Putamen (tissue), 1 donor: ENCODE data around the gene RBM33.

Experiments used
- DNase-seq: peaks from one replicate; pipeline ENCODE4 v3.0.0-alpha.2; 2016; ENCODE audit warnings: low spot score

RBM33 gene

DNA sequence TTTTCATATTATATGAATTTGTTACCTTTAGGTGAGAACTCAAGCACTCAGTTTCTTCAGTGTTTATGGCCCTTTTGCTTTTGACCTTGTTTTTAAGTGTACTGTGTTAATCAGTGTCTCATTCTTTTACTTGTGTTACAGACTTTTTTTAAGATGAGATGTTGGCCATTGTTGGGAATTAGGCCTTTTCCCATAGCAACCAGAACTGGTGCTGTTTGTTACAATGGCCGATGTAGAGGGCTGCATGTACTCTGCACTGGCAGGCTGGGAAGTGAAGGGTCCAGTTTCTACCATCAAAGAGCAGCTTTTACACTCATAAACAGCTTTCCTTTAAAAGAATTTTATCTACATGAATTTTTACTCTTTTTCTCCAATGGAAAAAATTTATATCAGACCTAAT is 102.7 kb downstream of the RBM33 start:
- DNase-seq, result no peak

- no peak for DNase-seq
These were observed 105.1 kb downstream of the RBM33 start for GRCh38 chr7:155749578-155749977.

- no peak for DNase-seq
These were observed 106.0 kb downstream of the RBM33 start for GRCh38 chr7:155750255-155751125.

GRCh38 chr7:155751409-155751808 is 106.9 kb downstream of the RBM33 start:
- DNase-seq, result no peak

DNA sequence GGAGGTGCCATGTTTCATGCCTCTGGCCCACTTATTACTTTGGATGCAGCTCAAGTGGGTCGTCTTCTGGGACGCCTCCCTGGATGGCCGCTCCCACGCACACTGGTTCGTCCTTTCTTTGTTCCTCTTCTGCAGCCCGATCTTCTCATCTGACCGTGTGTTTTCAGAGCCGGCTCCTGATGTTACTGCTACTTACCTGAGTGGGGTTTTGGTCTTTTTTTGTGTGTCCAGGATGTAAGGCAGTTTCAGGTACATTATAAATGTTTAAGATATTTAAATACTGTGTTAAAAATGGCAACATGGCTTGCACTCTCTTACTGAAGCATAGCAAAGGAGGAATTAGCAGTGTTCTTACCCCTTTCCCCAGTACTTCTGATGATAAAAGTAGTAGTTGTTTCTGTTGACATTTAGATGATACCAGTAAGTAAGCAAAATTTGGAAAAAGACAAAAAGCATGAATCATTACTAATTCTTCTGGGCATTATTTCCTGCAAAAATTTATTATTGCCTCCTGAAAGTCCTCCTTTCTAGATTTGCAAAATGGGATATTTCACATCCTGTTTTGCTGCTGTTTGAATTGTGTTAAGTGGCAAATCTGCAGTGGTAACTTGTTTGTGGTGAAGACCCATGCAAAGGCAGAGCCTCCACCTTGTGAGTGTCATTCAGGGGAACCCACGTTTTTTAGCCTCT is 108.4 kb downstream of the RBM33 start:
- no peak for DNase-seq

DNA sequence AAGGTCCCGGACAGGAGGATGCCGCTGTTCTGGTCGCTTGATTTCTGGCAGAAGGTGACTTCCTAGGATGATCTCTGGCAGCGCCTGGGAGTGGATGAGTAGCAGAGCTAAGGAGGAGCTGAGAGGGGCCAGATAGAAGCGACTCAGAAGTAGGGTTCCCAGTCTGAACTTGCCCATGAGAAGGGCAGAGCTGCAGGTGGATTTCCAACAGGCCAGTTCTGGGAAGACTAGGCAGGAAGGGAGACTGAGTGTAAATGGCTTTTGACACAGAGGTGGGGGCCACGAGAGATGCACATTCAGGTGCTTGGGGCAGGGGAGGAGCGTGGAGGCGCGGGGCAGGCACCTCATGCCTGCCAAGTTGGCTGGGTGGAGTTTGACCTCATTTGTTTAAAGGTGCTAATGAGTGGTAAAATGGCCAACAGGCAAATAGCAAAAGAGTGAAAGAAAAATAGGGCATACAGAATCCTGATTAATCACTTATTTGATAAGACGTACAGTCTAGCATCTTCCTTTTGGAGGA is 109.0 kb downstream of the RBM33 start:
- DNase-seq, result no peak

GRCh38 chr7:155754165-155754564 is 109.7 kb downstream of the RBM33 start:
- DNase-seq, result peak; percentile 42

GRCh38 chr7:155755026-155755425 is 110.6 kb downstream of the RBM33 start:
- DNase-seq, result no peak

GRCh38 chr7:155756322-155756721 is 111.9 kb downstream of the RBM33 start:
- DNase-seq, result no peak

DNA sequence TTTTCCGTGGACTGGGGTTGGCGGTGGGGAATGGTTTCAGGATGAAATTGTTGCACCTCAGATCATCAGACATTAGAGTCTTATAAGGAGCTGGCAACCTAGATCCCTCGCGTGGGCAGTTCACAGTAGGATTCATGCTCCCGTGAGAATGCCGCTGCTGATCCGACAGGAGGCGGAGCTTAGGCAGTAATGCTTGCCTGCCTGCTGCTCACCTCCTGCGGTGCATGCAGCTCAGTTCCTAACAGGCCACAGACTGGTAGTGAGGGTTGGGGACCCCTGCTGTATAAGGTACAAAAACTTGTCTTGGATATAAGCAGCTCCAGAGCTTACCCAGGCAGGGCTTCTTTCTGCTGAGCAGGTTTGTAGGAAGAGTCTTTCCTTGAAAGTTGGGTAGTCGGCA is 113.9 kb downstream of the RBM33 start:
- DNase-seq, result no peak

- DNase-seq, result no peak
These were observed 115.4 kb downstream of the RBM33 start for GRCh38 chr7:155759740-155760430.

- no peak for DNase-seq
These were observed 116.7 kb downstream of the RBM33 start for GRCh38 chr7:155761162-155761561.

GRCh38 chr7:155762036-155762435 is 117.6 kb downstream of the RBM33 start:
- no peak for DNase-seq

GRCh38 chr7:155762655-155763054 is 118.2 kb downstream of the RBM33 start:
- no peak for DNase-seq

GRCh38 chr7:155763122-155763521 is 118.7 kb downstream of the RBM33 start:
- DNase-seq, result no peak

GRCh38 chr7:155763691-155764437 is 119.4 kb downstream of the RBM33 start:
- DNase-seq, result no peak

- DNase-seq, result no peak
These were observed 120.0 kb downstream of the RBM33 start for GRCh38 chr7:155764438-155764793.

GRCh38 chr7:155765458-155765857 is 121.0 kb downstream of the RBM33 start:
- DNase-seq, result no peak

DNA sequence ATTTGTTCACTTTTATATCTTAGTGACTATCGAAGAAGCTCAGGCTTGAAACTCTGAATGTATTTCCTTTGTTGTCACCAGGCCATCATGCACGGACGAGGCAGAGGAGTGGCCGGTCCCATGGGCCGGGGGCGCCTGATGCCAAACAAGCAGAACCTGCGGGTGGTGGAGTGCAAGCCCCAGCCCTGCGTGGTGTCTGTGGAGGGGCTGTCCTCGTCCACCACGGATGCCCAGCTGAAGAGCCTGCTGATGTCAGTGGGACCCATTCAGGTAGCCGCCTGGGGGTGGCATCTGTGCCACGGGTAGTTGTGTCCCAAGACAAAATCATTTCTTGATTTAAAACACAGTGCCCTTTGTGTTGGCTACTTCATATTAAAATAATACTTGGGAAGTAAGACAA is 121.9 kb downstream of the RBM33 start:
- DNase-seq, result no peak

DNA sequence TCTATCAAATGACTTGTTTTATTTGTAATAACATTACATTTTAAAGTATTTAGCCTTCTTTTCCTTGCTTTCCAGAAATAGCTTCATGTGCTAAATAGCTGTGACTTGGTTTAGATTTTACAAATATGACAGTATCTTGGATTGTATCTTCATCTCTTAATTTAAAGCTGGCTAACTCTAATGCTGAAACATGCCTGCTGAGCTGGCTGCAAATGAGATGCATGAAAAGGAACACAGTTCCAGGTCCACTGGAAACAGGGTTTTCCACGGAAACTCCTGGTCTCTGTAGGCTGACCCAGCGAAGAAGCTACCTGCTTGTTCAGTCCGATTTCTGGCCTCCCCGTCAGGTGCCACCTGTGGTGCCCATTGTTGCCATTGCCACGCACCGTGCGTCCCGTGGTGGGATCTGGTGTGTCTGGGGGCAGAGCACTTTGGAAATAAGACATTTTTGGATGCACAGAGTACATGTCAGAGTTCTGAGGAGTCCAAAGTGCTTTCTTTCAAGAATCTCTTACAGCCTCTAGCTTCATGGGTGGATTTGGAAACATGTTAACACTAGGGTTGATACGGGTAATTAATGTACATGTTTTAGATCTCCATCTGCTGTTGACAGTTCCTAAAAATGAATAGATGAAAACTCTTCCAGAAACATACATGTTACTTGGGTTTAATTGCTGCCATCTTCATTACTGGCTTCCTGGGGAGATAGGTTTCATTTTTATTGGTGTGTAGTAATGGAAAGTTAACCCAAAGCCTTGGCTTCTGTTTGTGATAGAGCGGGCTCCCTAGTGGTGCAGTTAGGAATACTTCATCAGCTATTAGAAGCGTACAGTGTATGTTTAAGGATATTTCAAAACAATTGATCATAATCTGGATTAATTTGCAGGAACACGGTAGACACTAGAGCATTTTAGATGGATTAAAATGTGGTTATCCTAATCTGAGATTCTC is 122.8 kb downstream of the RBM33 start:
- no peak for DNase-seq

DNA sequence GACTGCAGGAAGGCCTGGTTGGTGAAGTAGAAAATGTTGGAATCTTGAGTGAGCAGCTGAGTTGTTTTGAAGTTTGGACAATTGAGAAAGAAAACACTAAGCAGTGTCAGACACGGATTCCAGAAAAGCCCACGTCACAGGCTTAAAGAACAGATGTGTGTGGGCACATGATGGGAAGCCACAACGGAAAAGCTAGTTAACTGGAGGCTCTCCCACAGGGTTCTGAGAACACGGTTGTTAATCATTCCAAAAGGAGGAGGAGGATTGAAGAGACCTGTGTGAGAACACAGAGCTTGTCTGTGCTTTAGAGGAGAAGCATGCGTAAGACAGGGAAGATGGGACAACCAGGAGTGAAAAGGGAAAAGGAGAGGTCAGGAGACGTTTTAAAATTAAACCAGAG is 125.2 kb downstream of the RBM33 start:
- peak; percentile 78 for DNase-seq
